HG02623 (cell line): ENCODE measurements around the gene PACSIN3.
"Not testable (repeated sequence)": the region's sequence is repeated elsewhere in the genome, so short reads cannot be mapped to it uniquely, and the experiment has no call there.

Experiments used
- ATAC-seq: cut with Tn5 transposase; IDR thresholded peaks from one replicate; pipeline ENCODE4 v1.9.1; 2021; ENCODE audit warnings: moderate library complexity; ENCODE audit not compliant: unreplicated experiment

PACSIN3 gene

GRCh38 chr11:47186076-47186699 lies at the start of gene PACSIN3:
Gene PACSIN3 (minus strand): TSS chr11:47186434. CDS start chr11:47182727, 3,707 bp downstream.
- peak; percentile 51 for ATAC-seq

GRCh38 chr11:47235163-47235562 lies 48.9 kb upstream of the PACSIN3 start:
- no peak for ATAC-seq

GRCh38 chr11:47234669-47235100 lies 48.5 kb upstream of the PACSIN3 start:
- no peak for ATAC-seq

- ATAC-seq: no peak
Observed at GRCh38 chr11:47233989-47234668, 47.9 kb upstream of the PACSIN3 start.

- no peak for ATAC-seq
Observed at GRCh38 chr11:47233051-47233450, 46.8 kb upstream of the PACSIN3 start.

- no peak for ATAC-seq
Observed at GRCh38 chr11:47229161-47229560, 42.9 kb upstream of the PACSIN3 start.

- peak; percentile 67 for ATAC-seq
Observed at GRCh38 chr11:47225552-47226400, 39.5 kb upstream of the PACSIN3 start.

- ATAC-seq: no peak
Observed at GRCh38 chr11:47222696-47223095, 36.5 kb upstream of the PACSIN3 start.

- no peak for ATAC-seq
Observed at GRCh38 chr11:47220401-47220821, 34.2 kb upstream of the PACSIN3 start.

- ATAC-seq: peak; percentile 33
Observed at GRCh38 chr11:47216121-47216798, 30.0 kb upstream of the PACSIN3 start.

GRCh38 chr11:47215366-47215910 lies 29.2 kb upstream of the PACSIN3 start:
- ATAC-seq: no peak

- peak; percentile 31 for ATAC-seq
Observed at GRCh38 chr11:47213950-47214565, 27.8 kb upstream of the PACSIN3 start.

- ATAC-seq: no peak
Observed at GRCh38 chr11:47212938-47213337, 26.7 kb upstream of the PACSIN3 start.

GRCh38 chr11:47208628-47209027 lies 22.4 kb upstream of the PACSIN3 start:
- ATAC-seq: no peak

GRCh38 chr11:47208008-47208552 lies 21.8 kb upstream of the PACSIN3 start:
- not testable (repeated sequence) for ATAC-seq

- no peak for ATAC-seq
Observed at GRCh38 chr11:47207459-47207858, 21.2 kb upstream of the PACSIN3 start.

- not testable (repeated sequence) for ATAC-seq
Observed at GRCh38 chr11:47206577-47206976, 20.3 kb upstream of the PACSIN3 start.

GRCh38 chr11:47204637-47204989 lies 18.4 kb upstream of the PACSIN3 start:
- ATAC-seq: no peak

- no peak for ATAC-seq
Observed at GRCh38 chr11:47202576-47202975, 16.3 kb upstream of the PACSIN3 start.

GRCh38 chr11:47201015-47201414 lies 14.8 kb upstream of the PACSIN3 start:
- no peak for ATAC-seq
